Uterus (tissue), 4 donors: ENCODE results near the gene TANK. TPM values are rescaled to one million over a fixed set of nuclear protein-coding genes. Genes with fewer than 3 reads are reported as not detected.

Experiments used
- DNase-seq, 2 donors: peaks; one replicate each; pipeline ENCODE4 v3.0.0-alpha.2; 2019 to 2020
- H3K27ac ChIP-seq, 2 donors: fragments of 200-600 bp; sonication (generic); 1 replicate in 1 of 2; 2 replicates in 1 of 2; pipeline ENCODE4 v1.5.1; 2016 to 2018
- H3K27me3 ChIP-seq, 2 donors: fragments of 200-600 bp; sonication (generic); one replicate each; pipeline ENCODE4 v1.5.1; 2018 to 2019; ENCODE audit warnings: control low read depth in 1 of 2
- H3K36me3 ChIP-seq, 2 donors: fragments of 200-600 bp; sonication (generic); one replicate each; pipeline ENCODE4 v1.5.1; 2019; ENCODE audit warnings: control low read depth in 1 of 2
- H3K4me1 ChIP-seq, 2 donors: fragments of 200-600 bp; sonication (generic); one replicate each; pipeline ENCODE4 v1.5.1; 2018 to 2019; ENCODE audit warnings: control low read depth in 1 of 2
- H3K4me3 ChIP-seq, 2 donors: fragments of 200-600 bp; sonication (generic); 1 replicate in 1 of 2; 2 replicates in 1 of 2; pipeline ENCODE4 v1.5.1; 2018 to 2019; ENCODE audit warnings: mild to moderate bottlenecking in 1 of 2
- H3K9me3 ChIP-seq, 2 donors: fragments of 200-600 bp; sonication (generic); one replicate each; pipeline ENCODE4 v1.5.1; 2019; ENCODE audit warnings: control low read depth in 1 of 2
- POLR2A ChIP-seq, 2 donors: fragments of 450-650 bp; IDR thresholded peaks; one replicate each; pipeline ENCODE4 v1.6.1; 2016; ENCODE audit warnings: antibody characterized with exemption in 2 of 2, mild to moderate bottlenecking in 1 of 2, moderate library complexity in 1 of 2
- intact Hi-C: fragments of 100-400 bp; cut with DNase I; formaldehyde crosslinking; loops from one replicate; pipeline ENCODE4 v1.15.1; 2023; ENCODE audit warnings: low total_unique reads
- total RNA-seq, 4 donors: library from RNA; depleted of rRNA in 3 of 4; stranded (reverse); fragments of >200 nt in 3 of 4; gene quantifications; one replicate each; pipeline versions ENCODE4 v1.1.0 to v1.2.4, GENCODE V29; 2014 to 2023
- TF ChIP-seq, protein P1 (sequence below), 4 experiments: fragments of 200-600 bp in 2 of 4; fragments of 450-650 bp in 2 of 4; sonication (generic) in 2 of 4; IDR thresholded peaks; one replicate each; pipeline ENCODE4 v1.5.1; 2016 to 2019; ENCODE audit warnings: antibody characterized with exemption in 4 of 4, mild to moderate bottlenecking in 2 of 4, moderate library complexity in 1 of 4
- donor health status: DM: yes; HTN: yes; CAD: no.

TANK gene
- total RNA-seq, 4 donors from 2014 or later: 56.6 to 131 (median 70.7) TPM

DNA sequence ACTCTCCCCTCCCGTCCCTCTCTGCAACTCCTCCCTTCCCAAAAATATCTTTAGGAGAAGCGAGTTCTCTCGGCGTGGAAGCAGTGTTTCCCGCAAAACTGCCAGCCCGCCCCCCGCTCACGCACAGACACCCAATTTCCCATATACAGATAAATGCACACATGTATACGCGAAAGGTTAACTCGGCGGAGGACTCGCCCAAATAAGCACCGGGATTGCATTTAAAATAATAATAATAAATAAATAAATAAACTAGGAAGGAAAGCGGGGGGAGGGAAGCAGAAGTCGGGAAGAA is 78.0 kb downstream of the TANK start:
- TF ChIP-seq POLR2A (IDR thresholded peaks at IDR 0.05): no peak
- TF ChIP-seq, protein P1, sequence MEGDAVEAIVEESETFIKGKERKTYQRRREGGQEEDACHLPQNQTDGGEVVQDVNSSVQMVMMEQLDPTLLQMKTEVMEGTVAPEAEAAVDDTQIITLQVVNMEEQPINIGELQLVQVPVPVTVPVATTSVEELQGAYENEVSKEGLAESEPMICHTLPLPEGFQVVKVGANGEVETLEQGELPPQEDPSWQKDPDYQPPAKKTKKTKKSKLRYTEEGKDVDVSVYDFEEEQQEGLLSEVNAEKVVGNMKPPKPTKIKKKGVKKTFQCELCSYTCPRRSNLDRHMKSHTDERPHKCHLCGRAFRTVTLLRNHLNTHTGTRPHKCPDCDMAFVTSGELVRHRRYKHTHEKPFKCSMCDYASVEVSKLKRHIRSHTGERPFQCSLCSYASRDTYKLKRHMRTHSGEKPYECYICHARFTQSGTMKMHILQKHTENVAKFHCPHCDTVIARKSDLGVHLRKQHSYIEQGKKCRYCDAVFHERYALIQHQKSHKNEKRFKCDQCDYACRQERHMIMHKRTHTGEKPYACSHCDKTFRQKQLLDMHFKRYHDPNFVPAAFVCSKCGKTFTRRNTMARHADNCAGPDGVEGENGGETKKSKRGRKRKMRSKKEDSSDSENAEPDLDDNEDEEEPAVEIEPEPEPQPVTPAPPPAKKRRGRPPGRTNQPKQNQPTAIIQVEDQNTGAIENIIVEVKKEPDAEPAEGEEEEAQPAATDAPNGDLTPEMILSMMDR (IDR thresholded peaks at IDR 0.05): no peak
- no peaks in the 10 kb centered on the region for H3K27me3 ChIP-seq
- intact Hi-C loops: no loop called here
- peak overlapping the region; percentile 12 to 36 for H3K27ac ChIP-seq
- DNase-seq: no peak
- H3K4me1 ChIP-seq: no peaks in the 10 kb centered on the region
- no peaks in the 10 kb centered on the region for H3K36me3 ChIP-seq
- peak overlapping the region; percentile 25 to 63 for H3K4me3 ChIP-seq
- H3K9me3 ChIP-seq: no peaks in the 10 kb centered on the region

DNA sequence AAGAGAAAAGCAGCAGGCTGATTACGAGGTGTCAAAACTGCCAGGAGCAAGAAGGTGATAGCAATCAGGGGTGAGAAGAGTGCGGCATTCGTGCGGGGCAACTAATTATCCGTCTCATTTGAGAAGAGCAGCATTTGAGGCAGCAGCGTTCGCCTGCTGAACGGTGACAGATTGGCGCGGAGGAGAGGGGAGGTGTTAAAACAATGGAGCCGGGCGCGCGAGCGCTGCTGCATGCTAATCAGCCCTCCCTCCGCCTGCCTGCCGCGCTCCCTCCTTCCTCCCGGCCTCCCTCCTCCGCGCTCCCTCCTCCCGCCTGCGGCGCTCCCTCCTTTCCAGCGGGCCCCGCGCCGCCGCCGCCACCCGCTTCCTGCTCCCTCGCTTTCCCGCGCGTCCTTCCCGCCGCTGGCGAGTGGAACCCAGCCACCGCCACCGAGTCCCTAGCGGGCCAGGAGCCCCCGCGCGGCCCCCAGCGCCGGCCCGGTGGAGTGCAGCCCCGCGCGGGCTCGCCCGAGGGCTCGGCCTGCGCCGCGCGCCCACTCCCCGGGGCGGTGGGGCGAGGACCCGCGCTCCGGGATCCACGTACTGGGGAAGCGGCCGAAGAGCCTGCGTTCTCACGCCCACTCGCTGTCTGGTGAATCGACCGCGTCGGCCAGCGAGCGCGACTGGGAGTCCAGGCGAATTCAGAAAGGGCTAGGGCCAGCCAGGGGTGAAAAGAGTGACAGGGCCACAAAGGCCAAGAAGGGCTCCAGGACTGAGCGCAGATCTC is 78.5 kb downstream of the TANK start:
- H3K36me3 ChIP-seq: no peaks in the 10 kb centered on the region
- H3K4me1 ChIP-seq: no peaks in the 10 kb centered on the region
- peak overlapping the region; percentile 25 to 63 for H3K4me3 ChIP-seq
- TF ChIP-seq, protein P1 (IDR thresholded peaks at IDR 0.05): no peak
- TF ChIP-seq POLR2A (IDR thresholded peaks at IDR 0.05): peak in 1 of 2 donors; percentile 25
- peak overlapping the region; percentile 42 to 69 for H3K27ac ChIP-seq
- intact Hi-C loops: no loop called here
- DNase-seq: peak; percentile 46 to 61
- H3K9me3 ChIP-seq: no peaks in the 10 kb centered on the region
- no peaks in the 10 kb centered on the region for H3K27me3 ChIP-seq

DNA sequence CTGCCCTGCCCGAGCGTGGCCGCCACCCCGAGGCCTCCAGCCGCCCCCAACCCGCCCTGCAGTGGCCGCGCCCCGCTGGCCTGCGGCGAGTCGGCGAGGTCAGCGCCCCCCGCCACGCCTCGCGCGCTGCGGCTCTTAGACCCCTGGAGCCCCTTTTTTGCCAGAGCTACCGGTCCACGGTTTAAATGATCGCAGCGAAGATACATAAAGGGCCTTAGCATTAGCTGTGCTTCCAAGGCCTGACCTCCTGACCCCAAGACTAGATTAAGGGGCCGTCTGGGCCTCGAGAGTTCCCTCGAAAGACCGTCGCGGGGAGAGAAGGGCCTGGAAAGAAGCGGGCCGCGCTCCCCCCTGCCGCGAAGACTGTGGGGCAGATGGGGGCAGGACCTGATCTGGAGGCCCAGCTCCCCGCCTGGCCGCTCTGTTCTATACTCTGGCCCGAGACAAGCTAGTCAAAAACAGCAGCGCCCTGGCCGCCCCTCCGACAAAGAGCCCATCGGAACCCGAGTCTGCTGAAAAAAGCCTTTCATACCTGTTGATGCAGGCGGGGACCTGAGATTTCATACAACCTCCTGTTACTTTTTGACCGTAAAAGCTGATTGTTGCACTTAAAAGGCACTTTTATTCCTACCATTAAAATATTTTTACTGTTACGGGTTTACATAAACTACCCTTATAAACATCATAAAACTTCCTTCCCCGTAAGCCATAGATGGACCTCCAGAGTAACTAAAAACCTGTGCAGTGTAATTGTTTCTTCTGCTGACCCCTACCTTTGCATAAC is 79.3 kb downstream of the TANK start:
- Histone ChIP-seq H3K27ac (peak overlapping the region; percentile 42 to 69), H3K4me3 (no peak overlapping the region), H3K36me3 (no peaks in the 10 kb centered on the region), H3K9me3 (no peaks in the 10 kb centered on the region), H3K4me1 (no peaks in the 10 kb centered on the region), H3K27me3 (no peaks in the 10 kb centered on the region)
- DNase-seq: no peak
- TF ChIP-seq, protein P1 (IDR thresholded peaks at IDR 0.05): no peak
- no peak for TF ChIP-seq POLR2A (IDR thresholded peaks at IDR 0.05)
- intact Hi-C loops: no loop called here

DNA sequence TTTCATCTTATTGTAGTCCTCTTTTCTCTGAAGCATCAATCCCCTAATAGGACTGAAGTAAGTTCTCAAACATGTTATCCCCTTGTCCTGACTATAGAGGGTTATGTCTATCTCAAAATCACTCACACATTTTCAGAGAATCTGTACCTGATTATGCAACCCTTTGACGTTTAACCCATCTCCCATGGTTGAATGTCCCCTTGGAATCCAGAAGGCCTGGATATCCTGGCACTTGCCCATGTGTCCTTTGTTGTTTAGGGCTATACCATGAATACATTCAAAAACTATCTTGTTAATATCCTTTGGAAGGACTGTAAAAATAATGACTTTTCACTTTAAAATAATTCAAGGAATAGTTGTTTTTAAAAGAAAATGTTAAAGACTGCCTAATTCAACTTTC is 81.7 kb downstream of the TANK start:
- no peak for DNase-seq
- H3K27me3 ChIP-seq: no peaks in the 10 kb centered on the region
- TF ChIP-seq, protein P1 (IDR thresholded peaks at IDR 0.05): no peak
- TF ChIP-seq POLR2A (IDR thresholded peaks at IDR 0.05): no peak

DNA sequence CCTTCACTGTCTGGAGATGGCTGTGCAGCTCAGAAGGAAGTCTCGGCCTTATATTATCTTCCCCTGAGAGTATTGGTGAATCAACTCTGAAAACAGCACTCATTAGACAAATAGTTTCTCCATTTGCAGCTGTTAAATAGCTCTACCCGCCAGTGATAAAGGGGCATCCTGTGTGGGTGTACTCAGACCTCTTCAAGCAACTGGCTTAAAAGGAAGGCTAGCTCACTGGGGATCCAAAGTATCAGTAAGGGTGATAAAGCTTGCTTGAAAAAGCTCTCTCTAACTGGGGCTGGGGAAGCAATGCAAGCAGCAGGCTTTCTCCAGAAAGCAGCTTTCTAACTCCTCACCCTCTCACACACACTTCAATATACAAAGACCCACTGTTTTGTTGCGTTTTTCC is 83.1 kb downstream of the TANK start:
- H3K36me3 ChIP-seq: no peaks in the 10 kb centered on the region
- H3K4me1 ChIP-seq: no peaks in the 10 kb centered on the region
- no peaks in the 10 kb centered on the region for H3K9me3 ChIP-seq
- DNase-seq: no peak
- intact Hi-C loops: no loop called here
- peaks cover 0 to 12% of the 10 kb centered on the region in 2 donors for H3K27me3 ChIP-seq
- no peak overlapping the region for H3K27ac ChIP-seq
- TF ChIP-seq POLR2A (IDR thresholded peaks at IDR 0.05): no peak
- TF ChIP-seq, protein P1 (IDR thresholded peaks at IDR 0.05): no peak
- H3K4me3 ChIP-seq: no peak overlapping the region

More for the DNA sequence above, 81.7 kb downstream of the TANK start:
- intact Hi-C loops: no loop called here
- Histone ChIP-seq H3K4me1 (no peaks in the 10 kb centered on the region), H3K27ac (no peak overlapping the region), H3K9me3 (no peaks in the 10 kb centered on the region), H3K4me3 (no peak overlapping the region), H3K36me3 (no peaks in the 10 kb centered on the region)
